GM12892 (cell line): ENCODE measurements around the gene TMPRSS4.
"Not testable (repeated sequence)": the region's sequence is repeated elsewhere in the genome, so short reads cannot be mapped to it uniquely, and the experiment has no call there.

ENCODE experiments used
- POLR2A ChIP-seq: IDR thresholded peaks from 2 replicates; pipeline ENCODE4 v1.6.1; 2011; ENCODE audit warnings: low read depth, low read length, control low read depth
- POLR2AphosphoS5 ChIP-seq: IDR thresholded peaks from 2 replicates; pipeline ENCODE4 v1.6.1; 2011; ENCODE audit warnings: low read depth, low read length, control low read depth
- TAF1 ChIP-seq: IDR thresholded peaks from 2 replicates; pipeline ENCODE4 v1.6.1; 2011; ENCODE audit warnings: low read depth, mild to moderate bottlenecking, control low read depth, low read length, borderline replicate concordance

DNA sequence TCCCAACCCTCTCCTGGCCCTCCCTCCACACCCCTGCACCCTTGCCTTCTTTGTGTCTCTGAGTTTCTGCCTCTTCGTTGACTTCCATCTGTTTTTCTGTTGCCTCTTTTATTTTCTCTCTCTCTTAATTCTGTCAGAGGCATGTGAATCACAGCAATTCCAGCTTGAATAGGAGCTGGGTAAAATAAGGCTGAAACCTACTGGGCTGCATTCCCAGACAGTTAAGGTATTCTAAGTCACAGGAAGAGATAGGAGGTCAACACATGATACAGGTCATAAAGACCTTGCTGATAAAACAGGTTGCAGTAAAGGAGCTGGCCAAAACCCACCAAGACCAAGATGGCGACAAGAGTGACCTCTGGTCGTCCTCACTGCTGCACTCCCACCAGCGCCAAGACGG is 14.2 kb upstream of the TMPRSS4 start:
- TF ChIP-seq POLR2AphosphoS5, POLR2A, TAF1: not testable (repeated sequence)
